K562 (cell line): ENCODE measurements around the gene C1QTNF7. TPM values are rescaled to one million over a fixed set of nuclear protein-coding genes. Genes with fewer than 3 reads are reported as not detected.

Source experiments
- ATAC-seq: fragments of 200-7000 bp; cut with Tn5 transposase; 3 replicates; pipeline ENCODE4 v1.9.1; 2020; ENCODE audit warnings: moderate library complexity
- BruUV-seq: library from RNA; stranded (reverse); fragments of 400-500 nt; replicated peaks from 2 replicates; lab custom pipeline; 2021; lab: Mats Ljungman, UMichigan
- CTCF ChIA-PET: fragments of 300-600 bp; formaldehyde crosslinking; extraction: SDS; loops from one replicate; lab custom pipeline; 2021; ENCODE audit warnings: low intra/inter-chr PET ratio; lab: Yijun Ruan, JAX
- POLR2A ChIA-PET: fragments of 300-600, 350-650 bp; sonication (Branson Sonifier 250); formaldehyde crosslinking; extraction: SDS; loops from one replicate; lab custom pipeline; 2021; ENCODE audit warnings: antibody characterized with exemption, inconsistent platforms; lab: Yijun Ruan, JAX
- DNase-seq, 4 experiments: peaks; one replicate each; pipeline versions ENCODE4 v3.0.0 to v3.0.0-alpha.2; 2011 to 2018; ENCODE audit warnings: low spot score in 3 of 4, mixed read lengths in 3 of 4; ENCODE audit errors: extremely low read depth in 1 of 4
- FAIRE-seq: peaks from 2 replicates; lab custom pipeline; 2011; peaks lifted over from hg19 to GRCh38; lab: Jason Lieb, UNC
- H2AFZ ChIP-seq: 2 replicates; pipeline ENCODE4 v1.6.0; 2011; ENCODE audit warnings: low read depth, low read length, control low read depth, inconsistent platforms
- H3K27ac ChIP-seq: fragments of 200-600 bp; 3 replicates; pipeline ENCODE4 v1.8.0; 2011; ENCODE audit warnings: low read depth, mild to moderate bottlenecking, control low read depth, inconsistent platforms, low read length, moderate library complexity, mixed read lengths; ENCODE audit errors: extremely low read depth
- H3K27me3 ChIP-seq, 2 experiments: fragments of 300-600 bp in 1 of 2; 2 replicates in 1 of 2; 3 replicates in 1 of 2; pipeline versions ENCODE4 v1.6.0 to v1.8.0; 2011; ENCODE audit warnings: inconsistent platforms in 2 of 2, low read length in 2 of 2, mild to moderate bottlenecking in 1 of 2, mixed read lengths in 1 of 2, moderate library complexity in 1 of 2; ENCODE audit not compliant: control insufficient read depth in 2 of 2, insufficient read depth in 2 of 2
- H3K36me3 ChIP-seq: fragments of 300-600 bp; 3 replicates; pipeline ENCODE4 v1.8.0; 2011; ENCODE audit warnings: mild to moderate bottlenecking, low read length, inconsistent platforms; ENCODE audit not compliant: control insufficient read depth, insufficient read depth
- H3K4me1 ChIP-seq, 2 experiments: fragments of 200-600 bp in 1 of 2; replicated peaks in 1 of 2; 2 replicates in 1 of 2; 3 replicates in 1 of 2; pipeline versions ENCODE4 v1.5.1 to v1.8.0; 2011; ENCODE audit warnings: inconsistent platforms in 2 of 2, low read length in 2 of 2, mild to moderate bottlenecking in 1 of 2, mixed read lengths in 1 of 2, moderate library complexity in 1 of 2; ENCODE audit not compliant: control insufficient read depth in 2 of 2, insufficient read depth in 2 of 2
- H3K4me2 ChIP-seq: 2 replicates; pipeline ENCODE4 v1.6.1; 2011; ENCODE audit warnings: low read length, control low read depth, inconsistent platforms, mixed read lengths; ENCODE audit not compliant: insufficient read depth
- H3K4me3 ChIP-seq: fragments of 200-600 bp; sonication (generic), shearing (Covaris generic); 2 replicates; pipeline ENCODE4 v1.5.1; 2016; ENCODE audit warnings: control low read depth, inconsistent platforms
- H3K79me2 ChIP-seq: fragments of 200-600 bp; 3 replicates; pipeline ENCODE4 v1.8.0; 2011; ENCODE audit warnings: low read length, inconsistent platforms; ENCODE audit not compliant: control insufficient read depth, insufficient read depth
- H3K9ac ChIP-seq, 2 experiments: 2 replicates each; pipeline versions ENCODE4 v1.6.0 to v1.6.1; 2011; ENCODE audit warnings: low read depth in 2 of 2, low read length in 2 of 2, control low read depth in 1 of 2, inconsistent platforms in 1 of 2, mild to moderate bottlenecking in 1 of 2, mixed read lengths in 1 of 2; ENCODE audit not compliant: insufficient read depth in 1 of 2
- H3K9me1 ChIP-seq: one replicate; pipeline ENCODE4 v1.6.0; 2011; ENCODE audit warnings: inconsistent platforms, mild to moderate bottlenecking, low read length, moderate library complexity; ENCODE audit not compliant: control insufficient read depth, insufficient read depth
- H3K9me3 ChIP-seq: replicated peaks from 2 replicates; pipeline ENCODE4 v1.5.1; 2011; ENCODE audit warnings: low read depth, low read length, inconsistent platforms; ENCODE audit not compliant: control insufficient read depth, insufficient read depth
- H4K20me1 ChIP-seq: replicated peaks from 2 replicates; pipeline ENCODE4 v1.6.1; 2011; ENCODE audit warnings: low read length, inconsistent platforms, mixed read lengths; ENCODE audit not compliant: control insufficient read depth, insufficient read depth
- GATA2 ChIP-seq: sonication (generic); formaldehyde crosslinking; IDR thresholded peaks from 2 replicates; pipeline ENCODE4 v1.4.0; 2020; ENCODE audit warnings: mild to moderate bottlenecking, missing genetic modification reagents
- HMG20A ChIP-seq: fragments of 450-650 bp; formaldehyde crosslinking; conservative IDR thresholded peaks from 2 replicates; pipeline ENCODE4 v1.4.0; 2020; ENCODE audit warnings: mild to moderate bottlenecking, mixed read lengths
- TRIM28 ChIP-seq: fragments of 450-650 bp; IDR thresholded peaks from 2 replicates; pipeline ENCODE4 v1.6.1; 2017
- WGBS: fragments of 100-300 bp; shearing (Covaris generic); methylation state at CpG from one replicate; pipeline ENCODE4 v1.1.6; 2016; ENCODE audit warnings: low coverage, mixed read lengths; ENCODE audit not compliant: insufficient coverage; ENCODE audit errors: missing lambda C conversion rate; 5-methylcytosine and 5-hydroxymethylcytosine counted together
- in situ Hi-C: fragments of 300-500 bp; cut with MboI; formaldehyde crosslinking; loops from 4 replicates; pipeline ENCODE4 v1.15.0; 2018; ENCODE audit warnings: inconsistent platforms, mixed read lengths
- intact Hi-C: fragments of 100-400 bp; cut with micrococcal nuclease; formaldehyde crosslinking; loops from 2 replicates; pipeline ENCODE4 v1.14.2; 2022
- polyA plus RNA-seq, 8 experiments: library from polyadenylated mRNA; depleted of rRNA in 4 of 8; stranded (reverse) in 5 of 8; unstranded in 3 of 8; fragments of >200 nt; fragmentation: Nextera tagmentation in 2 of 8; fragmentation: Illumina TruSeq in 1 of 8; extraction: Ambion mirVana in 2 of 8; extraction: Trizol in 1 of 8; gene quantifications; 2 replicates each; pipeline versions ENCODE4 v1.2.1 to v1.2.3, GENCODE V29; 2011 to 2014; ENCODE audit warnings: inconsistent platforms in 1 of 8, missing spikeins in 1 of 8
- total RNA-seq, 7 experiments: library from RNA; depleted of rRNA in 6 of 7; stranded (reverse); fragments of >200 nt in 6 of 7; fragmentation: Illumina TruSeq in 2 of 7; extraction: Trizol in 2 of 7; gene quantifications; 2 replicates each; pipeline versions ENCODE4 v1.2.1 to v1.2.3, GENCODE V29; 2011 to 2021; ENCODE audit warnings: low replicate concordance in 1 of 7

C1QTNF7 gene
- total and polyA plus RNA-seq, 9 of the 15 experiments (the other 6 are each of a cell fraction or from before 2014, with no cell fraction given) = not detected

GRCh38 chr4:15427161-15427560 is 672 bp upstream of the C1QTNF7 start:
- TF ChIP-seq TRIM28 (no peak), GATA2 (CRISPR knock-in tag) (no peak)
- H3K4me3 ChIP-seq = no peak overlapping the region
- DNase-seq = no peak
- H3K79me2 ChIP-seq = no peaks in the 10 kb centered on the region
- H4K20me1 ChIP-seq = no peaks in the 10 kb centered on the region
- intact Hi-C loops (no loop called here), in situ Hi-C loops (no loop called here)
- POLR2A ChIA-PET = no interaction called here
- H3K4me2 ChIP-seq = no peak overlapping the region
- 0% methylated on average over 2 of the region's 2 CpGs for WGBS
- no peak overlapping the region for H2AFZ ChIP-seq
- CTCF ChIA-PET = no interaction called here
- no peaks in the 10 kb centered on the region for H3K36me3 ChIP-seq
- no peak overlapping the region for H3K27ac ChIP-seq
- no peaks in the 10 kb centered on the region for H3K9me1 ChIP-seq
- BruUV-seq = no TSS peak
- no peaks in the 10 kb centered on the region for H3K4me1 ChIP-seq
- H3K27me3 ChIP-seq = no peaks in the 10 kb centered on the region
- H3K9me3 ChIP-seq = no peaks in the 10 kb centered on the region
- no peak overlapping the region for H3K9ac ChIP-seq
- no peak for ATAC-seq
- FAIRE-seq = no peak

- Histone ChIP-seq H2AFZ (no peak overlapping the region), H3K79me2 (no peaks in the 10 kb centered on the region), H4K20me1 (no peaks in the 10 kb centered on the region)
- in situ Hi-C loops = no loop called here
- DNase-seq = no peak
- no TSS peak for BruUV-seq
- no peak for TF ChIP-seq HMG20A
- TF ChIP-seq, all 486 proteins: peak for 0
- ChIA-PET POLR2A (no interaction called here), CTCF (no interaction called here)
- Histone ChIP-seq H3K27me3 (no peaks in the 10 kb centered on the region), H3K4me1 (no peaks in the 10 kb centered on the region), H3K36me3 (no peaks in the 10 kb centered on the region), H3K9me3 (no peaks in the 10 kb centered on the region), H3K9me1 (no peaks in the 10 kb centered on the region), H3K27ac (no peak overlapping the region), H3K9ac (no peak overlapping the region), H3K4me3 (no peak overlapping the region), H3K4me2 (no peak overlapping the region)
- intact Hi-C loops = no loop called here
- FAIRE-seq (no peak), ATAC-seq (no peak)
- 6% methylated on average over 1 of the region's 1 CpG for WGBS
Measured at GRCh38 chr4:15428611-15429010, 778 bp downstream of the C1QTNF7 start.
